GM21515 (cell line): ENCODE results near the gene PC.
"Not testable (repeated sequence)": the region's sequence is repeated elsewhere in the genome, so short reads cannot be mapped to it uniquely, and the experiment has no call there.

Experiments
- ATAC-seq: cut with Tn5 transposase; IDR thresholded peaks from one replicate; pipeline ENCODE4 v1.9.1; 2021; ENCODE audit not compliant: unreplicated experiment

Gene PC

GRCh38 chr11:66800720-66801428 is 157.3 kb downstream of the PC start:
- no peak for ATAC-seq

- ATAC-seq = not testable (repeated sequence)
Measured at GRCh38 chr11:66799815-66800214, 158.4 kb downstream of the PC start.
